Keratinocyte (primary cell): ENCODE results near the gene BCS1L. TPM values are rescaled to one million over a fixed set of nuclear protein-coding genes. Genes with fewer than 3 reads are reported as not detected.

Experiments used
- DNase-seq: peaks from one replicate; pipeline ENCODE4 v3.0.0-alpha.2; 2011; ENCODE audit warnings: low read depth, missing footprints, low spot score
- FAIRE-seq: peaks from 2 replicates; lab custom pipeline; 2011; peaks lifted over from hg19 to GRCh38; lab: Jason Lieb, UNC
- H2AFZ ChIP-seq: 2 replicates; pipeline ENCODE4 v1.6.0; 2012; ENCODE audit warnings: low read length, control low read depth, inconsistent platforms; ENCODE audit not compliant: control insufficient read depth
- H3K27ac ChIP-seq: 2 replicates; pipeline ENCODE4 v1.5.1; 2011; ENCODE audit warnings: low read length; ENCODE audit not compliant: control insufficient read depth, insufficient read depth
- H3K27me3 ChIP-seq: 3 replicates; pipeline ENCODE4 v1.6.0; 2011; ENCODE audit warnings: low read length; ENCODE audit not compliant: control insufficient read depth, insufficient read depth; ENCODE audit errors: extremely low read depth
- H3K36me3 ChIP-seq, 2 experiments: 2 replicates in 1 of 2; 3 replicates in 1 of 2; pipeline ENCODE4 v1.5.1; 2011; ENCODE audit warnings: low read length in 2 of 2, mild to moderate bottlenecking in 1 of 2; ENCODE audit not compliant: control insufficient read depth in 2 of 2, insufficient read depth in 2 of 2; ENCODE audit errors: extremely low read depth in 1 of 2
- H3K4me1 ChIP-seq: 3 replicates; pipeline ENCODE4 v1.5.1; 2011; ENCODE audit warnings: low read length; ENCODE audit not compliant: control insufficient read depth, insufficient read depth; ENCODE audit errors: extremely low read depth
- H3K4me2 ChIP-seq: 3 replicates; pipeline ENCODE4 v1.6.0; 2011; ENCODE audit warnings: low read depth, low read length; ENCODE audit not compliant: control insufficient read depth, insufficient read depth; ENCODE audit errors: extremely low read depth
- H3K4me3 ChIP-seq, 3 experiments: fragments of 200-600 bp in 1 of 3; sonication (generic) in 1 of 3; 2 replicates in 2 of 3; 3 replicates in 1 of 3; pipeline ENCODE4 v1.5.1; 2011 to 2016; ENCODE audit warnings: low read length in 3 of 3, mild to moderate bottlenecking in 3 of 3, control low read depth in 2 of 3, inconsistent platforms in 1 of 3, low read depth in 1 of 3, mixed read lengths in 1 of 3, mixed run types in 1 of 3, moderate library complexity in 1 of 3; ENCODE audit not compliant: control insufficient read depth in 2 of 3, insufficient read depth in 2 of 3; ENCODE audit errors: extremely low read depth in 1 of 3
- H3K79me2 ChIP-seq: 2 replicates; pipeline ENCODE4 v1.6.0; 2012; ENCODE audit warnings: low read length; ENCODE audit not compliant: control insufficient read depth, insufficient read depth
- H3K9ac ChIP-seq: 3 replicates; pipeline ENCODE4 v1.6.0; 2011; ENCODE audit warnings: low read length; ENCODE audit not compliant: control insufficient read depth, insufficient read depth; ENCODE audit errors: extremely low read depth
- H3K9me1 ChIP-seq: 3 replicates; pipeline ENCODE4 v1.6.0; 2011; ENCODE audit warnings: low read length; ENCODE audit not compliant: control insufficient read depth, insufficient read depth; ENCODE audit errors: extremely low read depth
- H3K9me3 ChIP-seq: 2 replicates; pipeline ENCODE4 v1.5.1; 2012; ENCODE audit warnings: low read depth, low read length; ENCODE audit not compliant: control insufficient read depth
- H4K20me1 ChIP-seq: 3 replicates; pipeline ENCODE4 v1.6.0; 2011; ENCODE audit warnings: low read length; ENCODE audit not compliant: control insufficient read depth, insufficient read depth; ENCODE audit errors: extremely low read depth
- CTCF ChIP-seq, 3 experiments: IDR thresholded peaks in 1 of 3; conservative IDR thresholded peaks in 1 of 3; optimal IDR thresholded peaks in 1 of 3; 2 replicates in 2 of 3; 3 replicates in 1 of 3; pipeline versions ENCODE3 to v1.5.1; 2011; ENCODE audit warnings: low read length in 3 of 3, mild to moderate bottlenecking in 3 of 3, moderate library complexity in 2 of 3, control low read depth in 1 of 3, inconsistent platforms in 1 of 3; ENCODE audit not compliant: insufficient read depth in 2 of 3; ENCODE audit errors: extremely low read depth in 1 of 3
- EZH2 ChIP-seq: IDR thresholded peaks from one replicate; pipeline ENCODE4 v1.6.1; 2012; ENCODE audit warnings: inconsistent platforms, mild to moderate bottlenecking, low read length, moderate library complexity
- dilution Hi-C: fragments of 300-500 bp; cut with MboI; formaldehyde crosslinking; loops from one replicate; pipeline ENCODE4 v1.7.0; 2020; ENCODE audit warnings: low sequenced_read_pairs; ENCODE audit not compliant: extremely low pct_ligation_motif_present
- polyA plus RNA-seq, 5 experiments: library from polyadenylated mRNA; depleted of rRNA in 3 of 5; stranded (reverse) in 3 of 5; stranded (forward) in 1 of 5; unstranded in 1 of 5; fragments of >200 nt; gene quantifications; 1 replicate in 1 of 5; 2 replicates in 3 of 5; 3 replicates in 1 of 5; pipeline versions ENCODE4 v1.2.1 to v1.2.3, GENCODE V29; 2011 to 2012; ENCODE audit warnings: missing spikeins in 2 of 5, low read depth in 1 of 5, low replicate concordance in 1 of 5

BCS1L gene
- polyA plus RNA-seq, 1 donor (not counting 4 experiments of a cell fraction or from before 2014, with no cell fraction given): 57.7 TPM

- no peak overlapping the region for H3K27ac ChIP-seq
- no peaks in the 10 kb centered on the region for H3K27me3 ChIP-seq
- TF ChIP-seq EZH2: no peak
- no peak for TF ChIP-seq CTCF (optimal IDR thresholded peaks at IDR 0.05 in 1 of 3, IDR thresholded peaks at IDR 0.05 in 1 of 3, conservative IDR thresholded peaks at IDR 0.05 in 1 of 3; ENCODE audit: extremely low read depth in 1 of 3, insufficient read depth in 2 of 3, low read length in 3 of 3)
- no peak overlapping the region for H3K4me2 ChIP-seq
- dilution Hi-C loops: no loop called here
- no peak overlapping the region for H2AFZ ChIP-seq
- no peaks in the 10 kb centered on the region for H3K9me1 ChIP-seq
- H3K9ac ChIP-seq: no peak overlapping the region
- no peak overlapping the region for H3K4me3 ChIP-seq
- no peak for FAIRE-seq
- no peaks in the 10 kb centered on the region for H4K20me1 ChIP-seq
- no peaks in the 10 kb centered on the region for H3K79me2 ChIP-seq
- peaks cover 8 to 10% of the 10 kb centered on the region in 2 experiments for H3K36me3 ChIP-seq
- no peak for DNase-seq
- H3K9me3 ChIP-seq: no peaks in the 10 kb centered on the region
- no peaks in the 10 kb centered on the region for H3K4me1 ChIP-seq
These were observed 39.4 kb downstream of the BCS1L start for GRCh38 chr2:218698885-218699284.

GRCh38 chr2:218701806-218702205 lies 42.3 kb downstream of the BCS1L start:
- dilution Hi-C loops: no loop called here
- no peak for FAIRE-seq
- peaks cover 4 to 5% of the 10 kb centered on the region in 2 experiments for H3K36me3 ChIP-seq

More at GRCh38 chr2:218701806-218702205, 42.3 kb downstream of the BCS1L start:
- no peak for DNase-seq
- no peaks in the 10 kb centered on the region for H3K27me3 ChIP-seq
- H4K20me1 ChIP-seq: no peaks in the 10 kb centered on the region
- no peak overlapping the region for H3K9ac ChIP-seq
- no peak overlapping the region for H2AFZ ChIP-seq
- no peak for TF ChIP-seq CTCF (optimal IDR thresholded peaks at IDR 0.05 in 1 of 3, IDR thresholded peaks at IDR 0.05 in 1 of 3, conservative IDR thresholded peaks at IDR 0.05 in 1 of 3; ENCODE audit: extremely low read depth in 1 of 3, insufficient read depth in 2 of 3, low read length in 3 of 3)
- no peak for TF ChIP-seq EZH2
- H3K27ac ChIP-seq: no peak overlapping the region
- no peaks in the 10 kb centered on the region for H3K9me3 ChIP-seq
- no peaks in the 10 kb centered on the region for H3K4me1 ChIP-seq
- no peak overlapping the region for H3K4me2 ChIP-seq
- H3K79me2 ChIP-seq: no peaks in the 10 kb centered on the region
- H3K4me3 ChIP-seq: no peak overlapping the region
- no peaks in the 10 kb centered on the region for H3K9me1 ChIP-seq
